Measurements from ENCODE around the gene GRIN1. TPM values are rescaled to one million over a fixed set of nuclear protein-coding genes. Genes with fewer than 3 reads are reported as not detected.

Gene GRIN1
- total and polyA plus RNA-seq, 12 donors, result not detected

GRCh38 chr9:137163365-137163715, 24.4 kb downstream of the GRIN1 start:
- Histone ChIP-seq H3K9me3 (no peaks in the 10 kb centered on the region), H3K36me3 (no peaks in the 10 kb centered on the region), H3K27ac (no peak overlapping the region), H3K4me1 (peaks cover 10 to 33% (median 26%) of the 10 kb centered on the region in 9 donors), H3K27me3 (peaks cover 76 to 100% (median 100%) of the 10 kb centered on the region in 7 donors), H3K4me3 (peak overlapping the region; percentile 5 to 41 (median 30))
- WGBS, 2 donors, result 26 to 28% methylated on average over 25 to 26 of the region's 26 CpGs
- ATAC-seq, result peak in 1 of 8 donors; percentile 11
- no peak for TF ChIP-seq CTCF (IDR thresholded peaks at IDR 0.05)
- intact Hi-C loops (cut with DNase I), result no loop called here
- DNase-seq, result no peak

- 78 to 79% methylated on average over 17 to 22 of the region's 22 CpGs for WGBS, 2 donors
- ATAC-seq, result no peak
- Histone ChIP-seq H3K36me3 (no peaks in the 10 kb centered on the region), H3K4me3 (no peak overlapping the region), H3K27ac (no peak overlapping the region), H3K27me3 (peaks cover 73 to 100% (median 99%) of the 10 kb centered on the region in 7 donors), H3K4me1 (peaks cover 13 to 36% (median 30%) of the 10 kb centered on the region in 9 donors), H3K9me3 (no peaks in the 10 kb centered on the region)
- no peak for DNase-seq
- TF ChIP-seq CTCF (IDR thresholded peaks at IDR 0.05), result no peak
- intact Hi-C loops (cut with DNase I), result no loop called here
Observed at GRCh38 chr9:137163805-137164204, 24.9 kb downstream of the GRIN1 start.

- H3K27me3 ChIP-seq, result peaks cover 78 to 100% (median 98%) of the 10 kb centered on the region in 7 donors
- H3K4me1 ChIP-seq, result peaks cover 13 to 40% (median 37%) of the 10 kb centered on the region in 9 donors
- DNase-seq, result no peak
Observed at GRCh38 chr9:137164370-137165249, 25.7 kb downstream of the GRIN1 start.

More at GRCh38 chr9:137164370-137165249, 25.7 kb downstream of the GRIN1 start:
- 67 to 69% methylated on average over 34 of the region's 34 CpGs for WGBS, 2 donors
- ATAC-seq, result no peak
- H3K4me3 ChIP-seq, result no peak overlapping the region
- no peaks in the 10 kb centered on the region for H3K36me3 ChIP-seq
- intact Hi-C loops (cut with DNase I), result no loop called here
- TF ChIP-seq CTCF (IDR thresholded peaks at IDR 0.05), result no peak
- no peaks in the 10 kb centered on the region for H3K9me3 ChIP-seq
- no peak overlapping the region for H3K27ac ChIP-seq
